Keratinocyte (primary cell): Measurements from ENCODE around the gene SIGLEC9. TPM values are rescaled to one million over a fixed set of nuclear protein-coding genes. Genes with fewer than 3 reads are reported as not detected.

Source experiments
- DNase-seq: peaks from one replicate; pipeline ENCODE4 v3.0.0-alpha.2; 2011; ENCODE audit warnings: low read depth, missing footprints, low spot score
- FAIRE-seq: peaks from 2 replicates; lab custom pipeline; 2011; peaks lifted over from hg19 to GRCh38; lab: Jason Lieb, UNC
- H2AFZ ChIP-seq: 2 replicates; pipeline ENCODE4 v1.6.0; 2012; ENCODE audit warnings: low read length, control low read depth, inconsistent platforms; ENCODE audit not compliant: control insufficient read depth
- H3K27ac ChIP-seq: 2 replicates; pipeline ENCODE4 v1.5.1; 2011; ENCODE audit warnings: low read length; ENCODE audit not compliant: control insufficient read depth, insufficient read depth
- H3K27me3 ChIP-seq: 3 replicates; pipeline ENCODE4 v1.6.0; 2011; ENCODE audit warnings: low read length; ENCODE audit not compliant: control insufficient read depth, insufficient read depth; ENCODE audit errors: extremely low read depth
- H3K36me3 ChIP-seq, 2 experiments: 2 replicates in 1 of 2; 3 replicates in 1 of 2; pipeline ENCODE4 v1.5.1; 2011; ENCODE audit warnings: low read length in 2 of 2, mild to moderate bottlenecking in 1 of 2; ENCODE audit not compliant: control insufficient read depth in 2 of 2, insufficient read depth in 2 of 2; ENCODE audit errors: extremely low read depth in 1 of 2
- H3K4me1 ChIP-seq: 3 replicates; pipeline ENCODE4 v1.5.1; 2011; ENCODE audit warnings: low read length; ENCODE audit not compliant: control insufficient read depth, insufficient read depth; ENCODE audit errors: extremely low read depth
- H3K4me2 ChIP-seq: 3 replicates; pipeline ENCODE4 v1.6.0; 2011; ENCODE audit warnings: low read depth, low read length; ENCODE audit not compliant: control insufficient read depth, insufficient read depth; ENCODE audit errors: extremely low read depth
- H3K4me3 ChIP-seq, 3 experiments: fragments of 200-600 bp in 1 of 3; sonication (generic) in 1 of 3; 2 replicates in 2 of 3; 3 replicates in 1 of 3; pipeline ENCODE4 v1.5.1; 2011 to 2016; ENCODE audit warnings: low read length in 3 of 3, mild to moderate bottlenecking in 3 of 3, control low read depth in 2 of 3, inconsistent platforms in 1 of 3, low read depth in 1 of 3, mixed read lengths in 1 of 3, mixed run types in 1 of 3, moderate library complexity in 1 of 3; ENCODE audit not compliant: control insufficient read depth in 2 of 3, insufficient read depth in 2 of 3; ENCODE audit errors: extremely low read depth in 1 of 3
- H3K79me2 ChIP-seq: 2 replicates; pipeline ENCODE4 v1.6.0; 2012; ENCODE audit warnings: low read length; ENCODE audit not compliant: control insufficient read depth, insufficient read depth
- H3K9ac ChIP-seq: 3 replicates; pipeline ENCODE4 v1.6.0; 2011; ENCODE audit warnings: low read length; ENCODE audit not compliant: control insufficient read depth, insufficient read depth; ENCODE audit errors: extremely low read depth
- H3K9me1 ChIP-seq: 3 replicates; pipeline ENCODE4 v1.6.0; 2011; ENCODE audit warnings: low read length; ENCODE audit not compliant: control insufficient read depth, insufficient read depth; ENCODE audit errors: extremely low read depth
- H3K9me3 ChIP-seq: 2 replicates; pipeline ENCODE4 v1.5.1; 2012; ENCODE audit warnings: low read depth, low read length; ENCODE audit not compliant: control insufficient read depth
- H4K20me1 ChIP-seq: 3 replicates; pipeline ENCODE4 v1.6.0; 2011; ENCODE audit warnings: low read length; ENCODE audit not compliant: control insufficient read depth, insufficient read depth; ENCODE audit errors: extremely low read depth
- CTCF ChIP-seq, 3 experiments: IDR thresholded peaks in 1 of 3; conservative IDR thresholded peaks in 1 of 3; optimal IDR thresholded peaks in 1 of 3; 2 replicates in 2 of 3; 3 replicates in 1 of 3; pipeline versions ENCODE3 to v1.5.1; 2011; ENCODE audit warnings: low read length in 3 of 3, mild to moderate bottlenecking in 3 of 3, moderate library complexity in 2 of 3, control low read depth in 1 of 3, inconsistent platforms in 1 of 3; ENCODE audit not compliant: insufficient read depth in 2 of 3; ENCODE audit errors: extremely low read depth in 1 of 3
- EZH2 ChIP-seq: IDR thresholded peaks from one replicate; pipeline ENCODE4 v1.6.1; 2012; ENCODE audit warnings: inconsistent platforms, mild to moderate bottlenecking, low read length, moderate library complexity
- dilution Hi-C: fragments of 300-500 bp; cut with MboI; formaldehyde crosslinking; loops from one replicate; pipeline ENCODE4 v1.7.0; 2020; ENCODE audit warnings: low sequenced_read_pairs; ENCODE audit not compliant: extremely low pct_ligation_motif_present
- polyA plus RNA-seq, 5 experiments: library from polyadenylated mRNA; depleted of rRNA in 3 of 5; stranded (reverse) in 3 of 5; stranded (forward) in 1 of 5; unstranded in 1 of 5; fragments of >200 nt; gene quantifications; 1 replicate in 1 of 5; 2 replicates in 3 of 5; 3 replicates in 1 of 5; pipeline versions ENCODE4 v1.2.1 to v1.2.3, GENCODE V29; 2011 to 2012; ENCODE audit warnings: missing spikeins in 2 of 5, low read depth in 1 of 5, low replicate concordance in 1 of 5

SIGLEC9 gene
- polyA plus RNA-seq, 1 donor (not counting 4 experiments of a cell fraction or from before 2014, with no cell fraction given) = not detected

DNA sequence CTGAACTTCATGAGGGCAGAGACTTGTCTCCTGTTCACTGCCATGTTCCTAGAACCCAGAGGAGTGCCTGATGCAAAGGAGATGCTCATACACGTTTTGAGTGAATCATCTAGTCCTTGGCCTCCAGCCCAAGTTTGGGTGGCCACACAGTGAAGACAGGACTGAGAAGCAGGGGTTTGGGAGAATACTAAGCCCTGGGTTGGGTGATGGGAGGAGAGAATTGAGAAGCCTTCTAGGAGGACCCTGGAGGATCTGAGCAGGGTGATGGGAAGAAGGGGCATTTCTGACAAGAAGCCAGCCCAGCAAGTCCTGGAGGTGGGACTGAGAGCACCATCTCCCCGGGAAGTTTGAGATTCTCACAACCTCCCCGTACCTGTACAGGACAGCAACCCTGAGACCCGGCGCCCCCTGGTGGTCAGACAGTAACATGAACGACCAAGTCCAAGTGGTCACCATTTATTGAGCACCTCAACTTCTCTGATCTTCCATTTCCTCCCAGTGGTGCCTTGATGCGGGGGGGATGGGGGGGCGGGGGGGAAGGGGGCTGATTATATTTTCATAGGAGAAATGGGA, 27.5 kb upstream of the SIGLEC9 start:
- Histone ChIP-seq H3K27me3 (no peaks in the 10 kb centered on the region), H3K4me1 (peaks cover 17% of the 10 kb centered on the region), H4K20me1 (peaks cover 7% of the 10 kb centered on the region), H3K36me3 (peaks cover 9 to 15% of the 10 kb centered on the region in 2 experiments), H3K9me1 (peaks cover 5% of the 10 kb centered on the region), H3K79me2 (peaks cover 17% of the 10 kb centered on the region), H2AFZ (no peak overlapping the region), H3K9me3 (no peaks in the 10 kb centered on the region), H3K27ac (peak overlapping the region; percentile 63), H3K9ac (no peak overlapping the region), H3K4me3 (no peak overlapping the region), H3K4me2 (peak overlapping the region; percentile 65)
- dilution Hi-C loops = no loop called here
- DNase-seq = peak; percentile 76
- peak; percentile 72 to 92 (median 73) for TF ChIP-seq CTCF (optimal IDR thresholded peaks at IDR 0.05 in 1 of 3, IDR thresholded peaks at IDR 0.05 in 1 of 3, conservative IDR thresholded peaks at IDR 0.05 in 1 of 3; ENCODE audit: extremely low read depth in 1 of 3, insufficient read depth in 2 of 3, low read length in 3 of 3)
- TF ChIP-seq EZH2 = no peak
- FAIRE-seq = peak; percentile 96

DNA sequence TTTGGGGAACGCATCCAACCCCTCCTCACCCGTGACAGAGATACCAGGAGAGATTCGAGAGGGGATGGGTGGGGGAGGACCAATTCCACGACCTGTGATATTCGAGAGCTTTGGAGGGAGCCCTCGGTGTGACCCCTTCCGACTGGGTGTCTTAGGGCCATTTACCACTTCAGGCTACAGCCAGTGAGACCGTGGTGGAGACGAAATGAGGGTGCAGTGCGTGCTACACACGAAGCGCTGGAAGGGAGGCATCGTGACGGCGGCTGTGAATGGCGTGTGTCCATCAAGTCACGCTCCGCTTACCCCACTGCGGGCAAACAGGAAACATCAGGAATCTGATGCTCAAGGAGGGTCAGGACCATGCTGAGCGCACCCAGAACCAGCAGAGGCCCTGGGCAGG, 26.9 kb upstream of the SIGLEC9 start:
- Histone ChIP-seq H3K4me2 (no peak overlapping the region), H4K20me1 (peaks cover 7% of the 10 kb centered on the region), H3K79me2 (peaks cover 20% of the 10 kb centered on the region), H3K9me3 (no peaks in the 10 kb centered on the region), H3K4me3 (no peak overlapping the region), H2AFZ (no peak overlapping the region), H3K36me3 (peaks cover 10 to 15% of the 10 kb centered on the region in 2 experiments), H3K4me1 (peaks cover 13% of the 10 kb centered on the region), H3K27me3 (no peaks in the 10 kb centered on the region), H3K9ac (no peak overlapping the region), H3K27ac (no peak overlapping the region), H3K9me1 (peaks cover 5% of the 10 kb centered on the region)
- dilution Hi-C loops = no loop called here
- no peak for DNase-seq
- no peak for TF ChIP-seq CTCF (optimal IDR thresholded peaks at IDR 0.05 in 1 of 3, IDR thresholded peaks at IDR 0.05 in 1 of 3, conservative IDR thresholded peaks at IDR 0.05 in 1 of 3; ENCODE audit: extremely low read depth in 1 of 3, insufficient read depth in 2 of 3, low read length in 3 of 3)
- TF ChIP-seq EZH2 = no peak
- FAIRE-seq = no peak
